GM12865 (cell line): ENCODE results near the gene ADAMTSL1.

ENCODE experiments used
- DNase-seq: peaks from one replicate; pipeline ENCODE4 v3.0.0; 2010; ENCODE audit warnings: low read depth
- H3K4me3 ChIP-seq: 2 replicates; pipeline ENCODE4 v1.5.1; 2011; ENCODE audit warnings: mild to moderate bottlenecking, low read depth, low read length, control low read depth
- TF ChIP-seq, protein P1 (sequence below): IDR thresholded peaks from 2 replicates; pipeline ENCODE4 v1.5.1; 2011; ENCODE audit warnings: low read length, control low read depth, low read depth, inconsistent platforms; ENCODE audit not compliant: insufficient read depth; ENCODE audit errors: missing control alignments

The ADAMTSL1 gene

DNA sequence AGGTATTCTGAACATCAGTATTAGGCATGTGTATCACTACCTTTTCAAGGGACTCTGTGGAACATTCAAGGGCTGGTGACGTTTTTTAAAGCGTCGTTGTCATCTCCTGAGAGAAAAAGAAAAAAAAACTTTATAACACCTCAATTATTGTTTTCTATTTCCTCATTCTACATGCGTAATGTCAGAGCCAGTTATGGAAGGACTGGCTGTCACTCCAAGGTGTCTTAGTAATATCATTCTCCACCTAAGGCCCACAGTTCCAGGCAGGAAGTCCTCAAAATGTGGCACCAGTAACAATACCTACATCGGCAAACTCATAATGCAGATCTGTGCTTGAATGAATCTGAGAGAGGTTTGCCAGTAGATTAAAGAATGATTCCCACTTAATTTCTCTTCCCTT is 348.9 kb downstream of the ADAMTSL1 start:
- DNase-seq, result no peak
- TF ChIP-seq, protein P1, sequence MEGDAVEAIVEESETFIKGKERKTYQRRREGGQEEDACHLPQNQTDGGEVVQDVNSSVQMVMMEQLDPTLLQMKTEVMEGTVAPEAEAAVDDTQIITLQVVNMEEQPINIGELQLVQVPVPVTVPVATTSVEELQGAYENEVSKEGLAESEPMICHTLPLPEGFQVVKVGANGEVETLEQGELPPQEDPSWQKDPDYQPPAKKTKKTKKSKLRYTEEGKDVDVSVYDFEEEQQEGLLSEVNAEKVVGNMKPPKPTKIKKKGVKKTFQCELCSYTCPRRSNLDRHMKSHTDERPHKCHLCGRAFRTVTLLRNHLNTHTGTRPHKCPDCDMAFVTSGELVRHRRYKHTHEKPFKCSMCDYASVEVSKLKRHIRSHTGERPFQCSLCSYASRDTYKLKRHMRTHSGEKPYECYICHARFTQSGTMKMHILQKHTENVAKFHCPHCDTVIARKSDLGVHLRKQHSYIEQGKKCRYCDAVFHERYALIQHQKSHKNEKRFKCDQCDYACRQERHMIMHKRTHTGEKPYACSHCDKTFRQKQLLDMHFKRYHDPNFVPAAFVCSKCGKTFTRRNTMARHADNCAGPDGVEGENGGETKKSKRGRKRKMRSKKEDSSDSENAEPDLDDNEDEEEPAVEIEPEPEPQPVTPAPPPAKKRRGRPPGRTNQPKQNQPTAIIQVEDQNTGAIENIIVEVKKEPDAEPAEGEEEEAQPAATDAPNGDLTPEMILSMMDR, result no peak
- H3K4me3 ChIP-seq, result no peak overlapping the region

DNA sequence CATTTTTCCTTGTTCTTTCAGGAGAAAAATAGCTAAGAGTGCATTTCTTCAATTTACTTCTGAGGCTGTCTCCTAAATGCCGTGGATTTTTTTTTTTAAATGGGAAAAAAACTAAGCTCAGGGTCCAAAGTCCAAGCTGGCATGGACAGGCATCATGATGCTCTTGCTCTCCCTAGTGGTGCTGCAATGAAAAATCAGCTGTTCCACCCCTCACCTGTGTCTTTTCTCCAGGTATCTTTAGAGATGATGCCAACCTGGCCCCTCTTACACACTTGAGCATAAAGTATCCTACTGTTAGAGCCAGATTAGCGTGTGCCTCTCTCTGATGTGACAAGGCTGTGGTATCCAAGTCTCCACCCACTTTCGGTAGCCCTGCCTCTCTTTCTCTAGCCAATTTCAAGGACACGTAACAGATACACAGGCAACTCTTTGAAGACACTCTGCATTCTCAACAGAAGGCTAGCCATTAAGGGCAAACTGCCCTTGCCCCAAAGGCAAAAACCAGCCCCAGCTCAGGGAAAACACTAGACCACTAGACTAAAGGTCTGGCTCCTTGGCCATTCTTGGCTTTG is 350.2 kb downstream of the ADAMTSL1 start:
- TF ChIP-seq, protein P1, result peak; percentile 35
- H3K4me3 ChIP-seq, result no peak overlapping the region
- peak; percentile 6 for DNase-seq

DNA sequence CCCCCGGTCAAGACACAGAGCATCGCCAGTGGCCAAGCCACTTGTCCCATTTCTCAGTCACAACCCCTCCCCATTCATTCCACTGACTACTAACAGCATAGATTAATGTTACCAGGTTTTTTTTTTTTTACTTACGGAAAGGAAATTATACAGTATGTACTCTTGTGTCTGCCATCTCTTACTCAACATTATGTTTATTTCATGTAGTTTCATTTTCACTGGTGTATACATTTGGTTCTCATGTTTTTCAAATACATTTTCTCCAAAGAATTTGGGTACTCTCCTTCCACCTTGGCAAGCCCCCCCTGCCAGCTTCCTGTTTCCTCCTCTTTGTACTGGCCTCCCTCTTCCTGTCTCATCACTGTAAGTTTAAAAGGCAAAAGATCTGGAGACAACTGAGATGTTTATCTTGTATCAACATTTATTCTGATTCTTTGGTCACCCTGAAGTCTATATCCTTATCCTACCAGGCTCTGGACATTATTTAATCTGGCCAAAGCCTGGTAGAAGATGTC is 351.8 kb downstream of the ADAMTSL1 start:
- no peak overlapping the region for H3K4me3 ChIP-seq
- TF ChIP-seq, protein P1, result no peak
- DNase-seq, result no peak

DNA sequence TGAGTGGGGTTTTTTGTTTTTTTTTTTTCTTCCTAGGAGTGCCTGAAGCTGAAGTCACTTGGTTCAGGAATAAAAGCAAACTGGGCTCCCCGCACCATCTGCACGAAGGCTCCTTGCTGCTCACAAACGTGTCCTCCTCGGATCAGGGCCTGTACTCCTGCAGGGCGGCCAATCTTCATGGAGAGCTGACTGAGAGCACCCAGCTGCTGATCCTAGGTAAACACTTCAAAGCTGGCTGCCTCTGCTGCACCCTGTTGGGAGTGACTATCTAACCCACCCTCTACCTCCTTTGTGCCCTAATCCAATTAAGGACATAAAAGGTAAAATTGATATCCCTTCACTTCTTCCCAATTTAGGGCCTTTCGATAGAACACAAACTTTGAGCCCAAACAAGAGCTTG is 352.3 kb downstream of the ADAMTSL1 start:
- no peak overlapping the region for H3K4me3 ChIP-seq
- no peak for DNase-seq
- TF ChIP-seq, protein P1, result no peak

DNA sequence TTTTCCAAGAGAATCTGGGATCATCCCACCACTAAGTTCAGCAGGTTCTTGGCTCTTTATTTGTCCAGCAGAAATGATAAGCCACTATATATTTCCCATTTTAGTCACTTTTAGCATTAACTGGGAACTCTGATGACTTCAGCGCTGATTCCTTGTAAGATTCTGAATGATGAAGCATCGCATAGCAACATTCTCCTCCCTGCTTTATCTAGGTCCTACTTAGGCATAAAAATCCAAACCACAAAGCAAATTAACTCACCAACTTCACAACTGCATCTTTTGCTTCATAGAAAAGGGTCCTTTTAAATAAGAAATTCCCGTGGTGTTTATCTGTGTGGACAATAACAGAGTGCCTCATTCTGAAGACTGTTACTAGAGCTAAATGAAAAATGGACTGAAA is 355.1 kb downstream of the ADAMTSL1 start:
- no peak for DNase-seq
- no peak overlapping the region for H3K4me3 ChIP-seq
- TF ChIP-seq, protein P1, result no peak

DNA sequence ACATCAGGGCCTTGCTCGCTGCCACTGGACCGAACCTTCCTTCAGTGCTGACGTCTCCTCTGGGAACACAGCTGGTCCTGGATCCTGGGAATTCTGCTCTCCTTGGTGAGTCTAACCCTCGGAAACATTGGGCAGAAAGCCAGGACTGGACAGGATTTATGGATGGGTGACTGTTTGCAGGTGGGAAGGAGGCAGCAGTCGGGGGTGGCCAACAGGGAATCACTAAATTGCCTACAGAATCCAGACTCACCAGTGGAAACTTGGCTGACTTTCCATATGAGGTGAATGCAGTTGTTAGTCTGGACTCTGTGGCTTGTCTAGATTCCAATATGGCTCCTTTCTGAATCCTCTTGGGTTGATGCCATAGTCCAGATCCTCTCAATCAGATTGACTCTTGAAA is 355.9 kb downstream of the ADAMTSL1 start:
- no peak for DNase-seq
- TF ChIP-seq, protein P1, result no peak
- no peak overlapping the region for H3K4me3 ChIP-seq
